ENCODE results near the gene CARTPT. TPM values are rescaled to one million over a fixed set of nuclear protein-coding genes. Genes with fewer than 3 reads are reported as not detected.

Gene CARTPT
- total RNA-seq, 8 experiments from 2014 or later: 0.29 TPM; not detected in 7

Other genes starting within 250 kb of the CARTPT start
- 10 to 100 TPM in 5 of 8 experiments, 1 to 10 TPM in 3; 5.3 to 56.8 (median 15.1) TPM for gene MCCC2, start 131.9 kb upstream of the CARTPT start, total RNA-seq

Measured in motor neuron (in vitro differentiated cells).